Astrocyte of the hippocampus (primary cell): Measurements from ENCODE around the gene DNAH1.
"Not testable (repeated sequence)": the region's sequence is repeated elsewhere in the genome, so short reads cannot be mapped to it uniquely, and the experiment has no call there.

ENCODE experiments used
- DNase-seq: peaks from one replicate; pipeline ENCODE4 v3.0.0; 2011; ENCODE audit warnings: low read depth, low spot score

The DNAH1 gene

GRCh38 chr3:52331906-52332305 is 15.8 kb downstream of the DNAH1 start:
- no peak for DNase-seq

- DNase-seq = no peak
These were observed 17.9 kb downstream of the DNAH1 start for GRCh38 chr3:52333869-52334557.

- not testable (repeated sequence) for DNase-seq
These were observed 22.0 kb downstream of the DNAH1 start for GRCh38 chr3:52338131-52338530.

- DNase-seq = peak; percentile 84
These were observed 23.5 kb downstream of the DNAH1 start for GRCh38 chr3:52339612-52340011.

- DNase-seq = no peak
These were observed 25.0 kb downstream of the DNAH1 start for GRCh38 chr3:52341123-52341522.

- no peak for DNase-seq
These were observed 28.0 kb downstream of the DNAH1 start for GRCh38 chr3:52343946-52344600.

- peak; percentile 12 for DNase-seq
These were observed 29.5 kb downstream of the DNAH1 start for GRCh38 chr3:52345521-52346109.

- peak; percentile 78 for DNase-seq
These were observed 30.8 kb downstream of the DNAH1 start for GRCh38 chr3:52346623-52347530.

- no peak for DNase-seq
These were observed 31.9 kb downstream of the DNAH1 start for GRCh38 chr3:52347716-52348635.

GRCh38 chr3:52349131-52349530 is 33.0 kb downstream of the DNAH1 start:
- no peak for DNase-seq

- no peak for DNase-seq
These were observed 33.7 kb downstream of the DNAH1 start for GRCh38 chr3:52349611-52350395.

- no peak for DNase-seq
These were observed 34.3 kb downstream of the DNAH1 start for GRCh38 chr3:52350416-52350815.

- DNase-seq = no peak
These were observed 35.1 kb downstream of the DNAH1 start for GRCh38 chr3:52350981-52351761.

- peak; percentile 14 for DNase-seq
These were observed 35.7 kb downstream of the DNAH1 start for GRCh38 chr3:52351762-52352368.

- DNase-seq = no peak
These were observed 36.4 kb downstream of the DNAH1 start for GRCh38 chr3:52352566-52352965.

GRCh38 chr3:52353291-52353855 is 37.3 kb downstream of the DNAH1 start:
- DNase-seq = no peak

GRCh38 chr3:52354676-52355075 is 38.6 kb downstream of the DNAH1 start:
- DNase-seq = no peak

- no peak for DNase-seq
These were observed 39.4 kb downstream of the DNAH1 start for GRCh38 chr3:52355526-52355925.
